ENCODE data around the gene NCAPG2. TPM values are rescaled to one million over a fixed set of nuclear protein-coding genes. Genes with fewer than 3 reads are reported as not detected.
A peak's percentile ranks its signal among the peaks of the same experiment; 100 is the strongest.

Gene NCAPG2
- total RNA-seq, 1 experiment from 2014 or later = 99.2 TPM

- Mint-ChIP-seq H3K27ac (peak overlapping the region; percentile 36), H3K4me3 (no peak overlapping the region), H3K4me1 (peaks cover 31% of the 10 kb centered on the region), H3K36me3 (peaks cover 43% of the 10 kb centered on the region), H3K9me3 (no peaks in the 10 kb centered on the region), H3K27me3 (ENCODE audit: low read depth) (no peaks in the 10 kb centered on the region)
- TF ChIP-seq RELA (CRISPR knock-in tag; IDR thresholded peaks at IDR 0.05; ENCODE audit: borderline replicate concordance) (no peak), ZNF416 (CRISPR knock-in tag; IDR thresholded peaks at IDR 0.05) (no peak), HMGA2 (CRISPR knock-in tag; IDR thresholded peaks at IDR 0.05) (no peak), PRDM15 (CRISPR knock-in tag; IDR thresholded peaks at IDR 0.05) (no peak), ATF6 (CRISPR knock-in tag; IDR thresholded peaks at IDR 0.05) (no peak), TEAD4 (CRISPR knock-in tag; IDR thresholded peaks at IDR 0.05) (no peak), SP1 (CRISPR knock-in tag; conservative IDR thresholded peaks at IDR 0.05) (no peak), ZNF671 (CRISPR knock-in tag; IDR thresholded peaks at IDR 0.05) (no peak), ZNF512 (CRISPR knock-in tag; IDR thresholded peaks at IDR 0.05; ENCODE audit: borderline replicate concordance) (no peak), MXD4 (CRISPR knock-in tag; IDR thresholded peaks at IDR 0.05; ENCODE audit: borderline replicate concordance) (no peak)
- TF ChIP-seq, protein P1, sequence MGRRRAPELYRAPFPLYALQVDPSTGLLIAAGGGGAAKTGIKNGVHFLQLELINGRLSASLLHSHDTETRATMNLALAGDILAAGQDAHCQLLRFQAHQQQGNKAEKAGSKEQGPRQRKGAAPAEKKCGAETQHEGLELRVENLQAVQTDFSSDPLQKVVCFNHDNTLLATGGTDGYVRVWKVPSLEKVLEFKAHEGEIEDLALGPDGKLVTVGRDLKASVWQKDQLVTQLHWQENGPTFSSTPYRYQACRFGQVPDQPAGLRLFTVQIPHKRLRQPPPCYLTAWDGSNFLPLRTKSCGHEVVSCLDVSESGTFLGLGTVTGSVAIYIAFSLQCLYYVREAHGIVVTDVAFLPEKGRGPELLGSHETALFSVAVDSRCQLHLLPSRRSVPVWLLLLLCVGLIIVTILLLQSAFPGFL (CRISPR knock-in tag; IDR thresholded peaks at IDR 0.05; ENCODE audit: borderline replicate concordance) = no peak
- TF ChIP-seq, protein P2, sequence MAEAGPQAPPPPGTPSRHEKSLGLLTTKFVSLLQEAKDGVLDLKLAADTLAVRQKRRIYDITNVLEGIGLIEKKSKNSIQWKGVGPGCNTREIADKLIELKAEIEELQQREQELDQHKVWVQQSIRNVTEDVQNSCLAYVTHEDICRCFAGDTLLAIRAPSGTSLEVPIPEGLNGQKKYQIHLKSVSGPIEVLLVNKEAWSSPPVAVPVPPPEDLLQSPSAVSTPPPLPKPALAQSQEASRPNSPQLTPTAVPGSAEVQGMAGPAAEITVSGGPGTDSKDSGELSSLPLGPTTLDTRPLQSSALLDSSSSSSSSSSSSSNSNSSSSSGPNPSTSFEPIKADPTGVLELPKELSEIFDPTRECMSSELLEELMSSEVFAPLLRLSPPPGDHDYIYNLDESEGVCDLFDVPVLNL (CRISPR knock-in tag; IDR thresholded peaks at IDR 0.05; ENCODE audit: borderline replicate concordance, low read depth) = no peak
- POLR2A ChIA-PET = no interaction called here
- no peak for DNase-seq (ENCODE audit: low spot score)
- no peak for ATAC-seq
- CTCF ChIA-PET = interaction anchor here (1.2 to 3.1 kb wide), 5 partner anchors 15 to 39 kb away, joined by 5 to 18 read pairs (median 9); partner anchors contain the start of gene NCAPG2
Measured at GRCh38 chr7:158734861-158735260, 30.3 kb upstream of the NCAPG2 start.

DNA sequence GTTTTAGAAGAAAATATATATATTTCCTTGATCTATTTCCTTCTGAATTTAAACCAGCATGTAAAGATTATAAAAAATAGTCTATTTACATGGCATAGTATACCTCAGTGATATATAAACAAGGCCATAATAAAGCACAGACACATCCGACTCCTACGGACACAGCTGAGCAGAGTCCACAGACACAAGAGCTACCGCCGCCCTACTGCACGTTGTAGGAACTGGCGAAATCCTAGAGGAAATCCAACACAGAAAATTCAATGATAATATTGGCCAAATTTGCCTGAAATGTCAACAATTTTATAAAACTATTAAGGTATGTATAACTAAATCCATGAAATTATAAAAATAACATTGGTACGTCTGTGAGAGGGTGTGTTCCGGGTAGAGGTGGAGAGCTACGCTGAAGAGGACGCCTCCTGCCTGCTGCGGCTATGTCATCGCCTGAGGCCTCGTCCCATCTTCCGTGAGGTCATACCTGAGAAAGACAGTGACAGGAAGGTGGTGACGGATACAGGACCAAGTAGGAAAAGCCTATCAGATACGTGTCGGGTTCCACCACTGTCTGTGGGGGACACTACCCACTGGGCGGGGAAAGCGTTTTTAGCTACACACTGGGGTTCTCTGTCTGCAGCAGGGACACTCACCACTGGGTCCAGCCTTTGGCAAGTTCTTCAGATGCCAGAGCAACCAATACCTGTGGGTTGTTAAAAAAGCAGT lies 29.3 kb upstream of the NCAPG2 start:
- H3K36me3 Mint-ChIP-seq = peaks cover 42% of the 10 kb centered on the region
- H3K4me3 Mint-ChIP-seq = no peak overlapping the region
- no peaks in the 10 kb centered on the region for H3K27me3 Mint-ChIP-seq (ENCODE audit: low read depth)
- H3K9me3 Mint-ChIP-seq = no peaks in the 10 kb centered on the region
- DNase-seq (ENCODE audit: low spot score) (no peak), ATAC-seq (no peak)
- H3K4me1 Mint-ChIP-seq = peaks cover 34% of the 10 kb centered on the region
- H3K27ac Mint-ChIP-seq = no peak overlapping the region; the same call in 1 of the 2 replicates
- ChIA-PET POLR2A (interaction anchor here (1.0 kb wide), 1 partner anchor 29 kb away, joined by 3 read pairs; the partner anchor contains the start of gene NCAPG2), CTCF (interaction anchor here (0.6 to 3.1 kb wide), 18 partner anchors 9 to 258 kb away, joined by 3 to 18 read pairs (median 4); partner anchors contain the start of gene NCAPG2)
- TF ChIP-seq CTCF (IDR thresholded peaks at IDR 0.05) = no peak; the same call in 1 of the 2 replicates
- no peak for TF ChIP-seq RORB (CRISPR knock-in tag; IDR thresholded peaks at IDR 0.05)
- TF ChIP-seq CBFB (CRISPR knock-in tag; IDR thresholded peaks at IDR 0.05; ENCODE audit: low read depth) = no peak
- no peak for TF ChIP-seq ZNF512 (CRISPR knock-in tag; IDR thresholded peaks at IDR 0.05; ENCODE audit: borderline replicate concordance)
- no peak for TF ChIP-seq ZNF671 (CRISPR knock-in tag; IDR thresholded peaks at IDR 0.05)

All from WTC11 (cell line).